Neural cell (in vitro differentiated cells): Measurements from ENCODE around the gene C3orf38. TPM values are rescaled to one million over a fixed set of nuclear protein-coding genes. Genes with fewer than 3 reads are reported as not detected.

Experiments used
- H2AFZ ChIP-seq: fragments of 200-600, 300-800 bp; sonication (generic), shearing (Covaris generic); 2 replicates; pipeline ENCODE4 v1.6.0; 2014; ENCODE audit warnings: low read depth, mild to moderate bottlenecking, antibody characterized with exemption, low read length, moderate library complexity
- H3F3A ChIP-seq: fragments of 200-600 bp; shearing (Covaris generic); 2 replicates; pipeline ENCODE4 v1.6.1; 2016; ENCODE audit warnings: mild to moderate bottlenecking, moderate library complexity, mixed read lengths, antibody characterized with exemption, low read length; ENCODE audit not compliant: insufficient read depth, poor library complexity, severe bottlenecking
- H3K27ac ChIP-seq: fragments of 200-600, 300-800 bp; sonication (generic), shearing (Covaris generic); 2 replicates; pipeline ENCODE4 v1.5.1; 2014; ENCODE audit warnings: mild to moderate bottlenecking, low read length, moderate library complexity
- H3K27me3 ChIP-seq: fragments of 300-800, 200-600 bp; sonication (generic), shearing (Covaris generic); 2 replicates; pipeline ENCODE4 v1.6.0; 2014; ENCODE audit warnings: mild to moderate bottlenecking, low read depth, low read length, moderate library complexity; ENCODE audit not compliant: insufficient read depth
- H3K36me3 ChIP-seq: fragments of 300-800, 200-600 bp; sonication (generic), shearing (Covaris generic); 2 replicates; pipeline ENCODE4 v1.5.1; 2014; ENCODE audit warnings: mild to moderate bottlenecking, antibody characterized with exemption, low read length, moderate library complexity; ENCODE audit not compliant: insufficient read depth
- H3K4me2 ChIP-seq: fragments of 300-800, 200-600 bp; sonication (generic), shearing (Covaris generic); 2 replicates; pipeline ENCODE4 v1.6.0; 2014; ENCODE audit warnings: mild to moderate bottlenecking, low read length
- H3K4me3 ChIP-seq: fragments of 300-800, 200-600 bp; sonication (generic), shearing (Covaris generic); 2 replicates; pipeline ENCODE4 v1.5.1; 2014; ENCODE audit warnings: mild to moderate bottlenecking, low read length, moderate library complexity
- H3K79me2 ChIP-seq: fragments of 200-600 bp; shearing (Covaris generic); replicated peaks from 2 replicates; pipeline ENCODE4 v1.6.0; 2014; ENCODE audit warnings: mild to moderate bottlenecking, low read length, moderate library complexity; ENCODE audit not compliant: insufficient read depth
- H3K9ac ChIP-seq: fragments of 300-800, 200-600 bp; sonication (generic), shearing (Covaris generic); 2 replicates; pipeline ENCODE4 v1.6.1; 2016; ENCODE audit warnings: mild to moderate bottlenecking, low read length, mixed read lengths
- H3K9me2 ChIP-seq: fragments of 200-600 bp; shearing (Covaris generic); 2 replicates; pipeline ENCODE4 v1.6.1; 2016; ENCODE audit warnings: mild to moderate bottlenecking, low read length, mixed read lengths; ENCODE audit not compliant: insufficient read depth
- H3K9me3 ChIP-seq: fragments of 200-600, 300-800 bp; sonication (generic), shearing (Covaris generic); 2 replicates; pipeline ENCODE4 v1.6.1; 2016; ENCODE audit warnings: mild to moderate bottlenecking, mixed run types, low read length, moderate library complexity, mixed read lengths
- H4K20me1 ChIP-seq: fragments of 200-600 bp; shearing (Covaris generic); 2 replicates; pipeline ENCODE4 v1.6.1; 2016; ENCODE audit warnings: mild to moderate bottlenecking, mixed run types; ENCODE audit not compliant: insufficient read depth
- CTCF ChIP-seq: fragments of 450-650 bp; IDR thresholded peaks from 2 replicates; pipeline ENCODE4 v1.5.1; 2014; ENCODE audit warnings: antibody characterized with exemption, mild to moderate bottlenecking, moderate library complexity; ENCODE audit not compliant: poor library complexity, severe bottlenecking
- EP300 ChIP-seq: fragments of 450-650 bp; conservative IDR thresholded peaks from 2 replicates; pipeline ENCODE4 v1.6.1; 2014; ENCODE audit warnings: antibody characterized with exemption, mild to moderate bottlenecking, moderate library complexity; ENCODE audit not compliant: poor library complexity, severe bottlenecking
- EZH2 ChIP-seq: fragments of 200-600, 300-800 bp; shearing (Covaris generic), sonication (generic); IDR thresholded peaks from 2 replicates; pipeline ENCODE4 v1.6.1; 2014; ENCODE audit warnings: antibody characterized with exemption, low read length, borderline replicate concordance, mild to moderate bottlenecking; ENCODE audit not compliant: insufficient read depth, poor library complexity, severe bottlenecking
- MXI1 ChIP-seq: fragments of 450-650 bp; conservative IDR thresholded peaks from 2 replicates; pipeline ENCODE4 v1.6.1; 2014; ENCODE audit warnings: antibody characterized with exemption, mild to moderate bottlenecking; ENCODE audit not compliant: poor library complexity, severe bottlenecking
- POLR2AphosphoS5 ChIP-seq: IDR thresholded peaks from 2 replicates; pipeline ENCODE4 v1.6.1; 2012
- RAD21 ChIP-seq: fragments of 450-650 bp; conservative IDR thresholded peaks from 2 replicates; pipeline ENCODE4 v1.6.1; 2014; ENCODE audit warnings: antibody characterized with exemption, mild to moderate bottlenecking, moderate library complexity
- REST ChIP-seq: IDR thresholded peaks from 2 replicates; pipeline ENCODE4 v1.6.1; 2012; ENCODE audit warnings: borderline replicate concordance
- SMC3 ChIP-seq: fragments of 450-650 bp; conservative IDR thresholded peaks from 2 replicates; pipeline ENCODE4 v1.6.1; 2014; ENCODE audit warnings: antibody characterized with exemption, mild to moderate bottlenecking, moderate library complexity; ENCODE audit not compliant: poor library complexity
- TAF1 ChIP-seq: IDR thresholded peaks from 2 replicates; pipeline ENCODE4 v1.6.1; 2012; ENCODE audit warnings: low read depth
- polyA plus RNA-seq: library from polyadenylated mRNA; depleted of rRNA; stranded (reverse); fragments of >200 nt; gene quantifications from 2 replicates; pipeline ENCODE4 v1.2.3, GENCODE V29; 2014

C3orf38 gene
- polyA plus RNA-seq, 1 donor from 2014 or later: 34.2 TPM

- Histone ChIP-seq H3K36me3 (no peaks in the 10 kb centered on the region), H3K9ac (no peak overlapping the region), H3F3A (no peaks in the 10 kb centered on the region), H3K9me3 (no peaks in the 10 kb centered on the region), H3K4me2 (no peak overlapping the region), H2AFZ (no peak overlapping the region), H3K4me3 (no peak overlapping the region), H3K79me2 (no peaks in the 10 kb centered on the region), H4K20me1 (no peaks in the 10 kb centered on the region), H3K9me2 (no peaks in the 10 kb centered on the region), H3K27ac (no peak overlapping the region), H3K27me3 (no peaks in the 10 kb centered on the region)
- TF ChIP-seq MXI1: no peak
- no peak for TF ChIP-seq EP300
- TF ChIP-seq TAF1: no peak
Observed at GRCh38 chr3:88191872-88192409, 42.2 kb downstream of the C3orf38 start.

- no peak for TF ChIP-seq REST
- no peak for TF ChIP-seq RAD21
- no peak for TF ChIP-seq EP300
- no peak for TF ChIP-seq POLR2AphosphoS5
- H4K20me1 ChIP-seq: no peaks in the 10 kb centered on the region
- no peak overlapping the region for H3K4me2 ChIP-seq
- H3K9ac ChIP-seq: no peak overlapping the region
- no peak overlapping the region for H3K27ac ChIP-seq
- H2AFZ ChIP-seq: no peak overlapping the region
- no peaks in the 10 kb centered on the region for H3K79me2 ChIP-seq
- H3K4me3 ChIP-seq: no peak overlapping the region
- no peaks in the 10 kb centered on the region for H3F3A ChIP-seq
- H3K9me2 ChIP-seq: no peaks in the 10 kb centered on the region
- H3K9me3 ChIP-seq: no peaks in the 10 kb centered on the region
- no peaks in the 10 kb centered on the region for H3K27me3 ChIP-seq
- no peaks in the 10 kb centered on the region for H3K36me3 ChIP-seq
Observed at GRCh38 chr3:88192631-88193030, 42.9 kb downstream of the C3orf38 start.

- Histone ChIP-seq H3K9ac (no peak overlapping the region), H3K27me3 (no peaks in the 10 kb centered on the region), H3K27ac (no peak overlapping the region), H4K20me1 (no peaks in the 10 kb centered on the region), H3K9me2 (no peaks in the 10 kb centered on the region), H3K36me3 (no peaks in the 10 kb centered on the region), H3K9me3 (no peaks in the 10 kb centered on the region), H3K4me3 (no peak overlapping the region), H3K4me2 (no peak overlapping the region), H3K79me2 (no peaks in the 10 kb centered on the region), H2AFZ (no peak overlapping the region), H3F3A (no peaks in the 10 kb centered on the region)
- TF ChIP-seq REST (no peak), EP300 (no peak), SMC3 (no peak), RAD21 (no peak), TAF1 (no peak), MXI1 (no peak), POLR2AphosphoS5 (no peak), CTCF (no peak), EZH2 (no peak)
Observed at GRCh38 chr3:88195951-88196434, 46.2 kb downstream of the C3orf38 start.
